Endothelial cell of umbilical vein (primary cell): Measurements from ENCODE around the gene TBC1D21. TPM values are rescaled to one million over a fixed set of nuclear protein-coding genes. Genes with fewer than 3 reads are reported as not detected.
A peak's percentile ranks its signal among the peaks of the same experiment; 100 is the strongest.

Experiments used
- BruUV-seq: library from RNA; stranded (reverse); fragments of 400-500 nt; replicated peaks from 2 replicates; lab custom pipeline; 2021; lab: Mats Ljungman, UMichigan
- CTCF ChIA-PET: fragments of 300-600, 350-600 bp; sonication (Branson Sonifier 250); formaldehyde crosslinking; loops from one replicate; lab custom pipeline; 2021; ENCODE audit warnings: antibody characterized with exemption, inconsistent platforms; lab: Charles Lee
- POLR2A ChIA-PET: fragments of 300-600, 350-600 bp; sonication (Branson Sonifier 250); formaldehyde crosslinking; loops from one replicate; lab custom pipeline; 2021; ENCODE audit warnings: antibody characterized with exemption, inconsistent platforms; lab: Charles Lee
- DNase-seq: peaks from one replicate; pipeline ENCODE4 v3.0.0-alpha.2; 2011; ENCODE audit warnings: low read depth, low spot score
- FAIRE-seq: peaks from 2 replicates; lab custom pipeline; 2011; peaks lifted over from hg19 to GRCh38; lab: Jason Lieb, UNC
- H2AFZ ChIP-seq: 2 replicates; pipeline ENCODE4 v1.6.0; 2012; ENCODE audit warnings: low read depth, low read length, control low read depth, inconsistent platforms
- H3K27ac ChIP-seq: 2 replicates; pipeline ENCODE4 v1.5.1; 2011; ENCODE audit warnings: low read depth, mild to moderate bottlenecking, control low read depth, low read length, moderate library complexity; ENCODE audit not compliant: insufficient read depth
- H3K27me3 ChIP-seq, 2 experiments: 2 replicates each; pipeline versions ENCODE4 v1.6.0 to v1.6.1; 2011; ENCODE audit warnings: low read length in 2 of 2, mixed read lengths in 1 of 2; ENCODE audit not compliant: control insufficient read depth in 2 of 2, insufficient read depth in 2 of 2
- H3K36me3 ChIP-seq, 2 experiments: 2 replicates in 1 of 2; 3 replicates in 1 of 2; pipeline ENCODE4 v1.5.1; 2011; ENCODE audit warnings: low read length in 2 of 2, mild to moderate bottlenecking in 1 of 2, moderate library complexity in 1 of 2; ENCODE audit not compliant: control insufficient read depth in 2 of 2, insufficient read depth in 2 of 2; ENCODE audit errors: extremely low read depth in 1 of 2
- H3K4me1 ChIP-seq: 3 replicates; pipeline ENCODE4 v1.5.1; 2011; ENCODE audit warnings: mild to moderate bottlenecking, low read length; ENCODE audit not compliant: control insufficient read depth, insufficient read depth; ENCODE audit errors: extremely low read depth
- H3K4me2 ChIP-seq: 2 replicates; pipeline ENCODE4 v1.6.1; 2011; ENCODE audit warnings: low read length, control low read depth, mixed read lengths; ENCODE audit not compliant: insufficient read depth
- H3K4me3 ChIP-seq, 3 experiments: fragments of 200-600 bp in 1 of 3; sonication (generic), shearing (Covaris generic) in 1 of 3; replicated peaks in 1 of 3; 2 replicates each; pipeline ENCODE4 v1.5.1; 2011 to 2016; ENCODE audit warnings: control low read depth in 3 of 3, low read length in 3 of 3, mild to moderate bottlenecking in 2 of 3, inconsistent platforms in 1 of 3, low read depth in 1 of 3, moderate library complexity in 1 of 3; ENCODE audit not compliant: insufficient read depth in 1 of 3
- H3K79me2 ChIP-seq: 2 replicates; pipeline ENCODE4 v1.6.0; 2012; ENCODE audit warnings: low read length, inconsistent platforms; ENCODE audit not compliant: control insufficient read depth, insufficient read depth
- H3K9ac ChIP-seq: replicated peaks from 2 replicates; pipeline ENCODE3; 2011; ENCODE audit warnings: low read length, control low read depth; ENCODE audit not compliant: insufficient read depth; ENCODE audit errors: extremely low read depth
- H3K9me1 ChIP-seq: replicated peaks from 3 replicates; pipeline ENCODE4 v1.6.0; 2011; ENCODE audit warnings: mild to moderate bottlenecking, low read length; ENCODE audit not compliant: control insufficient read depth, insufficient read depth; ENCODE audit errors: extremely low read depth
- H3K9me3 ChIP-seq: replicated peaks from 2 replicates; pipeline ENCODE4 v1.5.1; 2012; ENCODE audit warnings: low read length, inconsistent platforms; ENCODE audit not compliant: control insufficient read depth, insufficient read depth
- H4K20me1 ChIP-seq: replicated peaks from 2 replicates; pipeline ENCODE3; 2011; ENCODE audit warnings: mild to moderate bottlenecking, low read length; ENCODE audit not compliant: control insufficient read depth, insufficient read depth; ENCODE audit errors: extremely low read depth
- CTCF ChIP-seq, 2 donors: IDR thresholded peaks; 1 replicate in 1 of 2; 2 replicates in 1 of 2; pipeline ENCODE4 v1.5.1; 2011; ENCODE audit warnings: low read length in 2 of 2, mild to moderate bottlenecking in 2 of 2, moderate library complexity in 2 of 2, control low read depth in 1 of 2, inconsistent platforms in 1 of 2, low read depth in 1 of 2; ENCODE audit not compliant: insufficient read depth in 1 of 2; ENCODE audit errors: extremely low read depth in 1 of 2
- EZH2 ChIP-seq: IDR thresholded peaks from 2 replicates; pipeline ENCODE4 v1.6.1; 2012; ENCODE audit warnings: borderline replicate concordance, low read depth, mild to moderate bottlenecking, moderate library complexity, low read length, inconsistent platforms; ENCODE audit not compliant: severe bottlenecking
- GATA2 ChIP-seq: IDR thresholded peaks from 2 replicates; pipeline ENCODE4 v1.7.0; 2011; ENCODE audit warnings: low read depth, mild to moderate bottlenecking, moderate library complexity, mixed read lengths, low read length; ENCODE audit not compliant: insufficient read length, insufficient read depth
- POLR2A ChIP-seq: IDR thresholded peaks from 2 replicates; pipeline ENCODE4 v1.6.1; 2012; ENCODE audit warnings: low read depth, mild to moderate bottlenecking, control low read depth, low read length
- dilution Hi-C: fragments of 300-500 bp; cut with MboI; formaldehyde crosslinking; loops from one replicate; pipeline ENCODE4 v1.15.0; 2019; ENCODE audit warnings: low sequenced_read_pairs; ENCODE audit not compliant: extremely low pct_ligation_motif_present
- intact Hi-C: fragments of 100-400 bp; cut with micrococcal nuclease; formaldehyde crosslinking; loops from one replicate; pipeline ENCODE4 v1.10.0; 2022
- polyA plus RNA-seq, 4 experiments: library from polyadenylated mRNA; depleted of rRNA in 3 of 4; stranded (reverse) in 3 of 4; unstranded in 1 of 4; fragments of >200 nt; gene quantifications; 2 replicates each; pipeline versions ENCODE4 v1.2.1 to v1.2.3, GENCODE V29; 2011 to 2012; ENCODE audit warnings: missing spikeins in 1 of 4
- total RNA-seq: library from RNA; stranded (reverse); gene quantifications from 2 replicates; pipeline ENCODE4 v1.2.3, GENCODE V29; 2021

TBC1D21 gene
- total and polyA plus RNA-seq, 2 donors (not counting 3 experiments of a cell fraction or from before 2014, with no cell fraction given): not detected

GRCh38 chr15:73927003-73927475, 53.7 kb downstream of the TBC1D21 start:
- Histone ChIP-seq H3K27ac (no peak overlapping the region), H3K4me1 (peaks cover 21% of the 10 kb centered on the region), H3K36me3 (no peaks in the 10 kb centered on the region), H3K27me3 (no peaks in the 10 kb centered on the region), H3K9me1 (no peaks in the 10 kb centered on the region), H3K79me2 (no peaks in the 10 kb centered on the region), H3K9ac (no peak overlapping the region), H4K20me1 (no peaks in the 10 kb centered on the region), H3K4me2 (peak overlapping the region; percentile 9), H2AFZ (peak overlapping the region; percentile 79), H3K9me3 (no peaks in the 10 kb centered on the region), H3K4me3 (peak overlapping the region in 1 of 3 experiments; percentile 45)
- no peak for FAIRE-seq
- ChIA-PET CTCF (interaction anchor here (0.7 to 2.7 kb wide), 10 partner anchors 10 to 53 kb away, joined by 3 to 20 read pairs (median 6); partner anchors contain the start of gene TBC1D21), POLR2A (interaction anchor here (1.2 kb wide), 1 partner anchor 9 kb away, joined by 3 read pairs; no protein-coding TSS in a partner anchor)
- no TSS peak for BruUV-seq
- intact Hi-C loops (loop anchor here (2.0 kb wide), 1 partner anchor 68 kb away; the partner anchor contains the start of gene PML), dilution Hi-C loops (no loop called here)
- peak; percentile 27 for DNase-seq
- TF ChIP-seq EZH2: peak; percentile 69
- no peak for TF ChIP-seq GATA2

- H3K4me2 ChIP-seq: peak overlapping the region; percentile 9
- no TSS peak for BruUV-seq
- no peak for FAIRE-seq
- H3K4me1 ChIP-seq: peaks cover 24% of the 10 kb centered on the region
- H3K4me3 ChIP-seq: peak overlapping the region in 1 of 3 experiments; percentile 45
- CTCF ChIA-PET: interaction anchor here (0.6 to 2.7 kb wide), 10 partner anchors 9 to 54 kb away, joined by 3 to 20 read pairs (median 6); partner anchors contain the start of gene TBC1D21
- H3K36me3 ChIP-seq: no peaks in the 10 kb centered on the region
- no peak overlapping the region for H3K27ac ChIP-seq
- DNase-seq: peak; percentile 45
- no peaks in the 10 kb centered on the region for H3K9me1 ChIP-seq
- H3K9me3 ChIP-seq: no peaks in the 10 kb centered on the region
- intact Hi-C loops (loop anchor here (2.0 kb wide), 1 partner anchor 67 kb away; the partner anchor contains the start of gene PML), dilution Hi-C loops (no loop called here)
- no peaks in the 10 kb centered on the region for H3K27me3 ChIP-seq
- TF ChIP-seq POLR2A (no peak), CTCF (IDR thresholded peaks at IDR 0.05; ENCODE audit: extremely low read depth in 1 of 2, insufficient read depth in 1 of 2, low read depth in 1 of 2, low read length in 2 of 2) (peak; percentile 28 to 51), EZH2 (peak; percentile 61)
- no peaks in the 10 kb centered on the region for H4K20me1 ChIP-seq
- H3K9ac ChIP-seq: no peak overlapping the region
- H3K79me2 ChIP-seq: no peaks in the 10 kb centered on the region
- peak overlapping the region; percentile 79 for H2AFZ ChIP-seq
- POLR2A ChIA-PET: no interaction called here
These were observed 54.3 kb downstream of the TBC1D21 start for GRCh38 chr15:73927476-73928240.
